Measurements from ENCODE around the gene HAUS3.

The HAUS3 gene

GRCh38 chr4:2250357-2251072 is 8.6 kb upstream of the HAUS3 start:
- no peak for TF ChIP-seq CTCF (IDR thresholded peaks at IDR 0.05; ENCODE audit: low read depth, low read length)
- no peaks in the 10 kb centered on the region for H3K27me3 ChIP-seq (ENCODE audit: insufficient read depth, low read depth, severe bottlenecking)
- peaks cover 42% of the 10 kb centered on the region for H3K36me3 ChIP-seq
- DNase-seq, result no peak
- H3K4me3 ChIP-seq (ENCODE audit: low read depth, low read length), result no peak overlapping the region
- H3K9me3 ChIP-seq (ENCODE audit: severe bottlenecking), result no peaks in the 10 kb centered on the region
- no peak overlapping the region for H3K27ac ChIP-seq

GRCh38 chr4:2249526-2250356 is 7.8 kb upstream of the HAUS3 start:
- TF ChIP-seq CTCF (IDR thresholded peaks at IDR 0.05; ENCODE audit: low read depth, low read length), result no peak
- no peak for DNase-seq
- Histone ChIP-seq H3K27ac (no peak overlapping the region), H3K4me3 (ENCODE audit: low read depth, low read length) (no peak overlapping the region), H3K27me3 (ENCODE audit: insufficient read depth, low read depth, severe bottlenecking) (no peaks in the 10 kb centered on the region), H3K9me3 (ENCODE audit: severe bottlenecking) (no peaks in the 10 kb centered on the region), H3K36me3 (peaks cover 38% of the 10 kb centered on the region)

GRCh38 chr4:2248821-2249261 is 6.9 kb upstream of the HAUS3 start:
- H3K36me3 ChIP-seq, result peaks cover 29% of the 10 kb centered on the region
- H3K27ac ChIP-seq, result no peak overlapping the region
- no peak overlapping the region for H3K4me3 ChIP-seq (ENCODE audit: low read depth, low read length)

GRCh38 chr4:2248044-2248780 is 6.3 kb upstream of the HAUS3 start:
- Histone ChIP-seq H3K27me3 (ENCODE audit: insufficient read depth, low read depth, severe bottlenecking) (no peaks in the 10 kb centered on the region), H3K27ac (no peak overlapping the region), H3K4me3 (ENCODE audit: low read depth, low read length) (no peak overlapping the region), H3K9me3 (ENCODE audit: severe bottlenecking) (no peaks in the 10 kb centered on the region), H3K36me3 (peaks cover 24% of the 10 kb centered on the region)
- no peak for TF ChIP-seq CTCF (IDR thresholded peaks at IDR 0.05; ENCODE audit: low read depth, low read length)
- peak; percentile 9 for DNase-seq

More at GRCh38 chr4:2248821-2249261, 6.9 kb upstream of the HAUS3 start:
- peak; percentile 11 for DNase-seq
- Histone ChIP-seq H3K27me3 (ENCODE audit: insufficient read depth, low read depth, severe bottlenecking) (no peaks in the 10 kb centered on the region), H3K9me3 (ENCODE audit: severe bottlenecking) (no peaks in the 10 kb centered on the region)
- TF ChIP-seq CTCF (IDR thresholded peaks at IDR 0.05; ENCODE audit: low read depth, low read length), result no peak

- H3K27me3 ChIP-seq (ENCODE audit: insufficient read depth, low read depth, severe bottlenecking), result no peaks in the 10 kb centered on the region
- H3K27ac ChIP-seq, result no peak overlapping the region
- H3K4me3 ChIP-seq (ENCODE audit: low read depth, low read length), result no peak overlapping the region
- H3K36me3 ChIP-seq, result peaks cover 24% of the 10 kb centered on the region
- H3K9me3 ChIP-seq (ENCODE audit: severe bottlenecking), result no peaks in the 10 kb centered on the region
- DNase-seq, result peak; percentile 7
- no peak for TF ChIP-seq CTCF (IDR thresholded peaks at IDR 0.05; ENCODE audit: low read depth, low read length)
Measured at GRCh38 chr4:2247128-2248043, 5.5 kb upstream of the HAUS3 start.
